Colon (tissue), 2 donors: ENCODE data around the gene CPEB2.
A peak's percentile ranks its signal among the peaks of the same experiment; 100 is the strongest.

Source experiments
- FAIRE-seq: peaks from 2 replicates; lab custom pipeline; 2012; peaks lifted over from hg19 to GRCh38; lab: Jason Lieb, UNC
- donor health status: control.
- donor health status: control.

Gene CPEB2

DNA sequence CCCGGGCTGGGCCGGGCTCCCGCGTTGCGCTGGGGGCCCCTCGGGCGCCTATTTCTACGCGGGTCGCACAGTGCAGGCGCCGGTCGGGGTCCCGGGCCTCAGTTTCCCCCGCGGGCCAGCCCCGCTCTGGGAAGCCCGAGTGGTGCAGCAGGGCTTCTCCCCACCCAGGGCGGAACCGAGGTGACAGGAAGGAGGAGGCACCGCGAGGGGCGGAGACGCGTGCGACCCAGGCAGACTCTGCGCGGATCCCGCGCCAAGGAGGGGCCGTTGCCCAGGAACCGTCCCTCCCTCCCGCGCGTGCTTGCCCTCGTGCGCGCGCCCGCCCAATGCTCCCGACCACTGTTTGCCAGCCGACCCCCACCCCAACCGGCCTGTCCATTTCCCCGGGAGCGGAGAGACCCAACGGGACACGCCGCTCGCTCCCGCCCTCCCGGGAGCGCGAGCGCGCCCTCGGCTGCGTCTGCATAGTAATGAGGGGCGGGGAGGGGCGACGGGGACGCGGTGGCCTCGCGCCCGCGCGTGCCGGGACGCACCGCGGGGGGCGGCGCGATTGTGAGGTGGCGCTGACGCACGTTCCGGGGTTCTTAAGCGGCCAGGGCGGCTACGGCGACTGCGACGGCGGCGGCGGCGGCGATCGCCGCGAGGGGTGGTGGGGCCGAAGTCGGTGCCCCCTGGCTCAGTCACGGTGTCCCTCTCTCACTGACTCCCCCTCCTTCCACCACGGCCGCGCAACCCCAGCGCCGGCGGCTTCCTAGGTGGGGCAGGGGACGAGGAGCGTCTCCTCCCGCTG is at the start of gene CPEB2:
Gene CPEB2 (plus strand): TSS at position 613 of the 790 bp plus-strand sequence. CDS start 193 bp downstream, outside the sequence.
- no peak for FAIRE-seq

DNA sequence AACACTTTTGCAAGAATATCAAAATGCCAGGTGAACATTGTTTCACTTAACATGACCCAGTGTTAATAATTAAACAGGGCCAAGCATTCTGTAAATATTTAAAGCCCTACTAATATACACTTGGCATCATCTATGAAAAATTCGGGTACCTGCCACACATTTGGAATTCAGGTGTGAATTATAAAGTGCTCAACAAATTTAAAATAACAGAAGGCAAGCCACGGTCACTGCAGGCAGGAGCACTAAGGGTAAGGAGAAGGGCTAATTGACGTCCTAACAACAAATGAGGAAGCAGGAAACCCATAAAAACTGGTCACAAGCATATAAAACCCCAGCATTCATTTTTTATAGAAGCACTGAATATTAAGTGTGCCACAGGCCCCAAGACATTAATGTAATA is 43.8 kb upstream of the CPEB2 start:
- no peak for FAIRE-seq

DNA sequence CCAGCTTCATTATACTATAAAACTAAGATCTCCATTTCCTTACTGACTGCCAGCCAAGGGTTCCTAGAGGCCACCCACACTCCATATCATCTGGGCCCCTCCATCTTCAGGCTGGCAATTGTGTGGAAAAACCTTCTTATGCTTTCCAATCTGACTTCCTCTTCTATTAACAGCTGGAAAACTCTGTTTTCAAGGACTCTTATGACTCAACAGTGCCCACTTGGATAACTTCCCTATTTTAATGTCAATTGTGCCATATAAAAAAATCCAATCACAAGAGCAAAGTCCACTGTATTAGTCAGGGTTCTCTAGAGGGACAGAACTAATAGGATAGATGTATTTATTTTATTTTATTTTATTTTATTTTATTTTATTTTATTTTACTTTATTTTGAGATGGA is 41.0 kb upstream of the CPEB2 start:
- no peak for FAIRE-seq

DNA sequence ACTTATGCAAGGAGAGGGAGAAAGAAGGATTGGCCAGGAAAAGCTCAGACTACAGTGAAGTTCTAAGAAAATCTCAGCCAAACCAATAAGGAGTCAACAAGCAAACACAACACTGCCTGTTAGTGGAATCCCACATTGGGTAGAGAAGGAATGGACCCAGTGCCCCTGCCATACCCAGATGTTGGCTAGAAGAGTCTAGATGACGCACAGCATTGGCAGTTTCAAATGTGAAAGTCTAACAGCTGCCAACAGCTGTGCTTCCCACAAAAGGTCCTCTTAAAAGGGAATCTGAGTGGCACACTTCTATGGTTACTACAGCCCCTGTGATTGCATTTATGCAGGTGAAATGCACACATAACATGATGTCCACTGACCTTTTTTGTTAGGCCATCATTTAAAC is 37.2 kb upstream of the CPEB2 start:
- FAIRE-seq = no peak

DNA sequence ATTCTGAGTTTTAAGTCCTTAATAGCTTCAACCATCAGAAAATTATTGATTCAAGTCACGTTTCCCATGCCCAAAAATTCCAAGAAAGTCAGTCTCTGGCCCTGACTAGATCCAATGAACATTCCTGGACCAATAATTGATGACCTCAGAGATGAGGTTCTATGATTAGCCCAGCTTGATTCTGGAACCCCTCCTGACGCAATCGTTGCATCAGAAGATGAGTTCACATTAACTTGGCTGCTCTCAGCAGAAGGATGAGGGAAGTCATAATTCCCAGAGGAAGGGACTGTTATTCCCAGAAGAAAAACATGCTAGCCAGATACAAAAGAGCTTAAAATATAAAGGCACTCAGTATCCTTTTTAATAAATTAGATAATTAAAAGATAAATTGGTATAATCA is 34.3 kb upstream of the CPEB2 start:
- no peak for FAIRE-seq

DNA sequence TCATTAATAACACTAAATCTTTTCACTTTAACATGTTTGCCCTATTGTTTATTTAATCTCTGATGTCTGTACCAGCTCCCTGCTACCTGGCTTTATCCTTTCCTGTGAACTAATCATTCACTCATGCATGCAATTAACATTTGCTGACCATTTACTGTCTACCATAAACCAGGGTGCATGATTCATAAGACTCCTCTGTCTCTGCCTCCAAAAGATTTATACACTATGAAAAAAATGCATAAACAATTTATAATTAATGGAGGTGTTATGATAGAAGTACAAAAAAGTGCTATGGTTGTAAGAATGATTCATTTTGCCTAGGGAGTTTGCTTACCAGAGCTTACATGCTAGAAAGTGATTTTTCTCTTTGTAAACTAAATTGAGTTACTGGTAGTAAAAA is 24.5 kb upstream of the CPEB2 start:
- no peak for FAIRE-seq

DNA sequence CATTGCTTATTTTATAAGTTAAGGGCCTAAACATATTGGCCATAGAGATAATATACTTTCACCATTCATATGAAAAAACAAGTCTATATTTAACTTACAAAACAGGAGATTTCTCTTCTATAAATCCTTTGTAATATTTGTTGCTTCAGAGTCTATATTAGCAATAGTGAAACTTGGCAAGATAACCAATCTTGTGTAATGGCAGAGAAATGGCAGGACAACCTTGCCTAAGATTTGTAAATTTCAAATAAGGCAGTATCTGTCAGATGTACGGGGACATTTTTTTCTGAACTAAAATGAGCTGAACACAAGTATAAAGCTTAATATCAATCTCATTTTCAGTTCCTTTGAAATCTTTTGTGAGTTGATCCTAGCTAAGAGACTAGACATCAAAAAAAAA is 17.8 kb upstream of the CPEB2 start:
- FAIRE-seq = no peak

DNA sequence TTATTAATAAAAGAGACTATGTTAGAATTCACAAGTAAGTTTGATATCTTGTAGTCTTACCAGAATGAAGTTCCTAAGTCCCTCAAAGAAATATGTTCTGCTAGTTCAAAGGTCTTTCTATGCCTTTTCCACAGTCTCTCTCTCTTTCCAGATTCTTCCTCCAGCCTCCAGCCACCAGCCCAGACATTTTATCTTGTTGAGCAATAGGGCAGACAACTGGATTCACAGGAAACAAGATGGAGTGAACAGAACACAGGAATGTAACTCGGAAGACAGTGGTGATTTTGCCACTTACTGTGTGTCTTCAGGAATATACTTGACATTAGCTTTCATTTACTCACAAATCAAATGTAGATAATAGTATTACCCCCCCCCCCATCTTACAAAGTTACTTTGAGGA is 17.1 kb upstream of the CPEB2 start:
- FAIRE-seq = no peak

DNA sequence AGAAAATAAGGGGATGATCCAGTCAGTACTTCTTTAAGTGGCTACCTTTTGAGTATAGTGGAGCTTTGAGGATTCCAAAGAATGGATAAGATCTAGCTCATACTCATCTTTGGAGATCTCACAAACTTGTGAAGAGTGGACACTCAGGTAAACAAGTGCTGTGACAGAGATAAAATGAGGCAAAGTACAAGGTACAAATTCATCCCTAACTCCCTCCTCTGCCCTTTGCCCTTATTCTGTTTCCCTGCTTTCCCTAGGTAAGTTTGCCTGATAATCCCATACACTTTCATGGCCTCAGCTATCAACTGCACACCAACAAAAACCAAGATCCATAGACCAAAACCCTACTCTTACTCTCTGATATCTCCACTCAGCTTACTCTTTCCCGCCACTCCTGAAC is 16.4 kb upstream of the CPEB2 start:
- FAIRE-seq = no peak

DNA sequence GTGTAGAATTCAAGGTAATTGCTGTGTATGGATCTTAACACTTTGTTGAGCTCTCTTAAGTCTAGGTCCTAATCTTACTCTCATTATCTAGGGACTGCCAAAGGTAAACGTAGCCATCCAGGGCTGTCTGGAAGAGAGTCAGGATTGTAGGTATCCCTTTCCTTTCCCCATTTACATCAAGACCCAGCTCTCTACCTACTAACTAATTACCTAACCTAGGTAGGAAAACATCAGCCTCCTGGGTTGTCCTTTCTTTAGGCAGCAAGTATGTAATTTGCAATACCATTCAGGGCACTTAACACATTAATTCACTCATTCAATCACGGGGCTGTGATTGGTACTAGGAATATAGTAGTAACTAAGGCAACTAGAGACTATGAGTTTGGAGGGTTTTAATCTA is 15.2 kb upstream of the CPEB2 start:
- FAIRE-seq = no peak

DNA sequence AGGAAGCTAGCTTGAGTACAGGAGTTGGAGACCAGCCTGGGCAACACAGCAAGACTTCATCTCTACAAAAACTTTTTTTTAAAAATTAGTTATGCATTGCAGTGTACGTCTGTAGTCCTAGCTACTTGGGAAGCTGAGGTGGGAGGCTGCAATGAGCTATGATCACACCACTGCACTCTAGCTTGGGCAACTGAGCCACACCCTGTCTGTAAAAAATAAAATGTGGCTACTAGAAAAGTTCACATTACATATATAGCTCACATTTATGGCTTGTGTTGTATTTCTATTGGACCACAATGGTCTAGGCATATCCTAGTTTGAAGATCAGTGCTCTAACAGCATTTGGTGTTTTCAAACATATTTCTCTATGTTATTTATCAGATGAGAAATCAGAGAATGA is 11.8 kb upstream of the CPEB2 start:
- FAIRE-seq = no peak

DNA sequence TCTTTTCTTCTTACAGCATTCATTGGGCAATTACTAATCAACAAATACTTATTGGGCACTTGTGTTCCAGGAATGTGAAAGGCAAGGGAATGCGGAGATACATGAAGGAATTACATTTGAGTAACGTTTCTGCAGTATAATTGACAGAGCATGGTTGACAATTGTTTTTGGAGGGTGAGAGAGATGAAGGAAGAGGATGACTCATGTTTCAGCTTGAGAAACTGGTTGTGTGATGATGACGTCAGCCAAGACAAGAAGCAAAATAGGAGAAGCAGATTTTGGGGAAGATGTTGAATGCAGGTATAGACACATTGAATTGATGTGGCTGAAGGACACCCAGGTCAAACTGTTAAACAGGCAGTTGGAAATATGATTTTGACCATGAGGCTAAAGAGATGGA is 8.0 kb upstream of the CPEB2 start:
- no peak for FAIRE-seq

DNA sequence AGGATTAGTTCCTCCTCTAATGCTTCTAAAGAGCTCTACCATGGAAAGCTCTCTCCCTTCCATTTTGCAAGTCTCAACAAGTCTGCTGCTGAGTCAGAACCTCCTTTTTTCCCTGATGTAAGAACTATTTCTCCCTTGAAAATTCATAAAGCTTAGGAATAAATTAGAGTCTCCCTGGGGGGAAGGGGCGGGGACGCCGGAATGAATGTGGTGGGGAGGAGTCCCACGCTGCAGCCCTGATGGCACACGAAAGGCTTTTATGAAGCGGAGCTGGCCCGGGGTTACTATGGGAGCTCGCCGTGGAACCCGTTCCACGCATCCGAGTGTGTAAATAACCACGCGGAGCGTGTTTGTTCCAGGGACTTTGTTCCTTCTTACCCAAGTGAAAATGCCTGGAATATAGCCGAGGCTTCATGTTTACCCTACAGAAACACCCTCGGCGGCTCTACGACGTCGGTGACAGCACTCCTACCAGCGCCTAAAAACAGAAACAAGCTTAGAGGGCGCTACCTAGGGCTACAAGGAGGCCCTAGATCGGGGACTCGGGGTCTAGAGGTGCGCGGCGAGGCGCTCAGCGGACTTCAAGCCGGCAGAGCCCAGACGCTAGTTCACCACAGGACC is 923 bp upstream of the CPEB2 start:
- FAIRE-seq = no peak

DNA sequence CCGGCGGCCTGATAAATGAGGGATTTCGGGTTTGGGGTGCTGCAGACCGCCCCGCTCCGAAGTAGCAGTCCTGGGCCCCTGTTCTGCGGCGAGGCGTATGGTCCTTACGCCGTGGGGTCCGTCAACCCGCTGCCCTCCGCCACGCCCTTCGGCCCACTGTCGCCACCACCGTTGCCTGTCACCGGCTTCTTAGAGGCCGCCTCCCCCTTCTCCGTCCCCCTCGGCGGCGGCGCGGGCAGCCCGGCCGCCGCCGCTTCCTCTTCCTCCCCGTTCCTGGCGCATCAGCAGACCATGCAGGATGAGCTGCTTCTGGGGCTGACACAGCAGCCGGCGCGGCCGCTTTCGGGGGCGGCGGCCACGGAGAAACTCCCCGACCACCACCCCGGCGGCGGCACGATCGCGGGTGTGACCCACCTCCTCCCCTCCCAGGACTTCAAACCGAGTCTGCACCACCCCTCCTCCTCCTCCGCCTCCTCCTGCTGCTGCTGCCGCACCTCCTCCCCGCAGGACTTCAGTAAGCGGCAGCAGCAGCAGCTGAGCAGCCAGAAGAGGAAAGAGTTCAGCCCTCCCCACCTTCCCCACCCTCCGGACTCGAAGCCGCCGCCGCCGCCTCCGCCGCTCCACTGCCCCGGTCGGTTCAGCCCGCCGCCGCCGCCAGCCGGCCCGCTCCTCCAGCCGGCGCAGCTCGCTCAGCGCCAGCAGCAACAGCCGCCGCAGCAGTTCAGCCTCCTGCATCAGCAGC is 549 bp downstream of the CPEB2 start:
- no peak for FAIRE-seq

DNA sequence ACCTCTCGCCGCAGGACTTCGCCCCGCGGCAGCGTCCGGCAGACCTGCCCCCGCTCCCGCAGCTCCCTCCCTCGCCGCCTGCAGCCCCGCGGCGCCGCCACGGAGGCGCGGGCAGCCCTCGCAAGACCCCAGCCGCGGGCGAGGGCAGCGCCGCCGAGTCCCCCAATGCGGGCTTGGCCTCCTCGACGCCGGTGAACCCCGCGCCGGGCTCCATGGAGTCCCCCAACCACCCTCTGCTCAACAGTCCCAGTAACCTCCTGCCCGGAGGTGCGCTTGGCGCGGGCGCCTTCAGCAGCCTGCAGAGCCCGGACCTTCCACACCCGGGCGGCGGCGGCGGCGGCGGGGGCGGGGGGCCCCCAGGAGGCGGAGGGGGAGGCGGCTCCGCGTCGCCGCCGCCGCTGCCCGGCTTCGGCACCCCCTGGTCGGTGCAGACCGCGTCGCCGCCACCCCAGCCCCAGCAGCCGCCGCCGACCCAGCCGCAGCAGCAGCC is 1.2 kb downstream of the CPEB2 start:
- no peak for FAIRE-seq

DNA sequence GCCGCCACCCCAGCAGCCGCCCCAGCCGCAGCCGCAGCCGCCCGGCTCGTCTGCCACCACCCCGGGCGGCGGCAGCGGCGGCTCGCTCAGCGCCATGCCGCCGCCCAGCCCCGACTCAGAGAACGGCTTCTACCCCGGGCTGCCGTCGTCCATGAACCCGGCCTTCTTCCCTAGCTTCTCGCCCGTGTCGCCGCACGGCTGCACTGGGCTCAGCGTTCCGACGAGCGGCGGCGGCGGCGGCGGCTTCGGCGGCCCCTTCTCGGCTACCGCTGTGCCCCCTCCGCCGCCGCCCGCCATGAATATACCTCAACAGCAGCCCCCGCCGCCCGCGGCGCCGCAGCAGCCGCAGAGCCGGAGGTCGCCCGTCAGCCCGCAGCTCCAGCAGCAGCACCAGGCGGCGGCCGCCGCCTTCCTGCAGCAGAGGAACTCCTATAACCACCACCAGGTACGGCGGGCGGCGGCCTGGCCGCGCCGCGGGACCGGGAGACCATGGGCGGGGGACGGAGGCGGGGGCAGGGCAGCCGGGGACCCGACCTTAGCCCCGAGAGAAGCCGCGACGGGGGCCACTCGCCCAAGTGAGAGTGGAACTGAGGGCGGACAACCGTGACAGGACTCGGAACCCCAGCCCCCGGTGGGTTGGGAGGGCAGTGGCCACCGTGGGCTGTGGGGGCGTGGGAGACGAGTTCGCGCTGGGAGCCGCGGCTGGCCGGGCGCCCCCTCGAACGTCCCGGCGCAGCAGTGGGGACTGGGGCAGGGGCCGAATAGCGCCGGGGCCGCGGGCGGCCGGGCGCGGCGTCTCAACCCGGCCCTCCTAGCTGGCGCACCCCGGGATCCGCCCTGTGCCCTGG is 1.8 kb downstream of the CPEB2 start:
- no peak for FAIRE-seq

DNA sequence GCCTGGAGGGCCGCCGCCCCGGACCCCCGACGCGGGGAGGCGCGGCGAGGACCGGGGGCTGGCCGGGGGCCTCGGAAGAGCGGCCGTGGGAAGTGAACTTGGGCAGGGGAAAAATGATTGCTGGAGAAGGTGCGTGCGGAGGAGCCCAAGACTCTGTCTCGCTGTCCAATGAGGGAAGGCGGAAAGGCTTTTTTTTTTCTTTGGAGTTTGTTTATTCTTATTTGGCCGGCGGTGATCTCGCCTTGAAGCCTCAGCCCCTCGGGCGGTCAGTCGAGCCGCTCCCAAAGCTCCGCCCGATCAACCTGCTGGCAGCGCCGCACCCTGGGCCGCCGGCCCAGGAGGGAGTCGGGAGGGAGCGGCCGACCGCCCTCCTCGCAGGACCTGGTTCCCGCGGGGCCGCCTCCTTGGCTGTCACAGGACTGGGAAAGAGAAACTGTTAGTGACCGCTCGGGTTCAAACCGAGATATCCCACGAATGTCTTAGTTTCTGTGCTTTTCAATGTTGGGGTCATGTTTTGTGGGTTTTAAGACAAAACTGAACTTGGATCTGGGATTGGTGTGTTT is 2.5 kb downstream of the CPEB2 start:
- FAIRE-seq = peak; percentile 62

DNA sequence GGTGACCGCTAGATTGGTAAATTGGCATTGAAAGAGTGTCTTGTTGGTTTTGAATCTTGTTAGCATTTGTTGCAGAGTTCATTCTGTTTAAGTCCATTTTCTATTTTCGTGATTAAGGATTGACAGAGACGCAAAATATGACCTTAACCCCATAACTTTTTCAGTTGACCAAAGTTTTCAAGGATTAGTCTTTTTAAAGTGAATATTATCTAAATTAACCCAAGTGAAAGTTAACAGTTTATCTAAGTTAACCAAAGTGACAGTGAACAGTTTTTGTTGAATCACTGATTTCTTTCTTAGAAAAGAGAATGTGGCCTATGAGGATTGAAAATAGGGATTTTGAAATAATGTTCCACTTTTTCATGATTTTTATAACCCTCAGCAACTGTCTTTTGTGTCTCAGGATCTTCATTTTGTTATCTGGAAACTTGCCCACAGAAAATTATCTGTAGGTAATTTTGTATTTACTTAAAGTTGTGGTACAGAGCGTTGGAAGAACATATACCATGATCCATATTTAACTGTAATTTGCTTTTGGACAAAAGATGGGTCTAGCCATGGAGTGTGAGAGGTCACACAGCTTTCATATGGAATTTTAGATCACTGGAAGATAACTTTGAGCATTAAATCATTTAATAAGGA is 3.3 kb downstream of the CPEB2 start:
- peak; percentile 47 for FAIRE-seq

DNA sequence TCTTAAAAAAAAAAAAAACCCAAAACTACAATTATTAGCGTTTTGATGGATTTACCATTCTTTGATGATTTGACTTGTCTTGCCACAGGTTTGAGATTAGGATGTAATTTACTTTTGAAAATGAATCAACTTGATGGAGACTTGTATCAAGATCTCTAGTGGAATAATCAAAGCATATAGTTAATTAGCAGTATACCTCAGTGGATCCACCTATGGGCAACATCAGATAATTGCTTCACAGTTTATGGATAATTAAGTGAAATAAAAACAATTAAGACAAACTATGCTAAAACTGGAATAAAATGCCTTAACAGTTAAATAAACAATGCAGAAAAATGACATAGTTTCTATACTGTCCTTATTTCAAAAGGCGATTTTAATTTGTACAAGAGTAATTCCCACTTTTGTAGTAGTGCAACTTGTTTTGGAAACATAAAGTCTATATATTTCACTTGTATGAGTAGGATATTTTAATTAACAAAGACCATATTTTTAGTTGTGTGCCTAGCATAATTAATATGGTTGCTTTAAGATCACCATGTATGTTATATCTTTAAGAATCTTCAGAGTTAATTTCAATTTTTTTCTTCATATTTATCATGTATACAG is 4.2 kb downstream of the CPEB2 start:
- FAIRE-seq = peak; percentile 87

DNA sequence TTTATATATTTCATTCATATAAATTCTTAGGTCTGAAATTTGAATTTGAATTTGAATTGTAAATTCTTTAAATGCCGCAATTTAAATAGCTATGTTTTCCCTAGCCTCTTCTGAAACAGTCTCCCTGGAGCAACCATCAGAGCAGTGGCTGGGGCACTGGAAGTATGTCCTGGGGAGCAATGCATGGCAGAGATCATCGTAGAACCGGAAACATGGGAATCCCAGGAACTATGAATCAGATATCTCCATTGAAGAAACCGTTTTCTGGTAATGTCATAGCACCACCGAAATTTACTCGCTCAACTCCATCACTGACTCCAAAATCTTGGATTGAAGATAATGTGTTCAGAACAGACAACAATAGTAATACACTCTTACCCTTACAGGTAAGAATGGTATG is 4.9 kb downstream of the CPEB2 start:
- no peak for FAIRE-seq

DNA sequence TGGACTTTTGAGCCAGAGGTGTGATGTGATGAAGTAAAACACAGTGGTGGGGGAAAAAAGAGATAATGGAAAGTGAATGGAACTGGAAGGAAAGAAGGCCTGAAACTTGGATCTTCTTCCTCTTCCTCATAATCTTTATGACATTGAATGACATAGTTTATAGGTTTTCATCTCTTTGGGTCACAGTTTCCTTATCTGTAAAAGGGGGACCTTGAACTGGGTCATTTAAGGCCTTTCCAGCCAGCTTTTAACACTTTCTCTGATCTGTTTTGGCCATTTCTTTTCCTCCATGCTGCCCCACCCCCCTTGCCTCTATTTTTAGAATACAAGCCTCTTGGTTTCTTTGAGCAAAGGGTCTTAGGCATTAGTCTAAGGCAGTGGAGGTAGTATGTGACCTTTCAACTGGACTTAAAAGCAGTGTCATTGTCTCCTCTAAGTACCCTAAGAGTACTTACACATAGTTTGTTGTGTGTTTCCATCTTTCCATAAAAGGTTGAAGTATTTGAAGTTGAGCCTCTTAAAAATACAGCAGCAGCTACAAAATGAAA is 7.8 kb downstream of the CPEB2 start:
- no peak for FAIRE-seq
